GM21528 (cell line): ENCODE measurements around the gene RAB3C.

Source experiments
- ATAC-seq: cut with Tn5 transposase; IDR thresholded peaks from one replicate; pipeline ENCODE4 v1.9.1; 2021; ENCODE audit warnings: mild to moderate bottlenecking, moderate library complexity; ENCODE audit not compliant: unreplicated experiment, low FRiP score

Gene RAB3C

DNA sequence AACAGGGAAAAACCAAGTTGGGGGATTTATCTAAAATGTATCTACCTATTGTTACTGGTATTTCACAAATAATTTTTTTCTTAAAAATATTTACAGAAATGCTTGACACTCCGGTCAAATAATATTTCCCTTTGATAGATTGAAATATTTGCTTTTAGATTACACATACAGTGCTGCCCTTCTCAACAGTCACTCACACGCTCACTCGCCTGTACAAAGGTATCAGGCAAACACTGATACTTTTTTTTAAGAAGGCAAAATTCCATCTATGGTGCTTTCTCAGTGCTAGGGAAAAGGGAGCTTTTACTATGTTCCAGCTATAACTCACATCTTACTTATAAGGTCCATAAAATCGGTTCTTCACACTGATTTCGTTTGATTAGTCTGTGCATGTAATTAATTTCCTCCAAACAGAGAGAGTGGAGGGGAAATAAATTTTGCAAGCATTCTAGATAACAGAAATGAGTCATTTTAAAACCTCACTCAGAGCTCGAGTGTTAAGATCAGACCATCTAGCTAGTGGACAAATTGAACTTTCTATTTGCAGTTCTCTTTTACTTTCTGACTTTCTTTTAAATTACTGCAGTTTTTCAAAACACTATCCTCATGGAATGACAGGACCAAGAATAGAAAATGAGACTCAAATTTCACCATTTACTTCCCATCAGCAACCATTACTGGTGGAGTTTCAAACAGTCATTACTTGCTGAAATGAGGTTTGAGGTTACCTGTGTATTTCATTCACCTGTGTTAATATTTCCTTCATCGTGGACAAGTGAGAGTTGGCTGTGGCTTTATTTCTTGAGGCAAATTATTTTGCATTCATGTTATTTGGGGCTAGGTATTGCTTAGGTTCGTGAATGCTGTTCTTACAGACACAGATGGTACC lies 273.2 kb downstream of the RAB3C start:
- no peak for ATAC-seq

DNA sequence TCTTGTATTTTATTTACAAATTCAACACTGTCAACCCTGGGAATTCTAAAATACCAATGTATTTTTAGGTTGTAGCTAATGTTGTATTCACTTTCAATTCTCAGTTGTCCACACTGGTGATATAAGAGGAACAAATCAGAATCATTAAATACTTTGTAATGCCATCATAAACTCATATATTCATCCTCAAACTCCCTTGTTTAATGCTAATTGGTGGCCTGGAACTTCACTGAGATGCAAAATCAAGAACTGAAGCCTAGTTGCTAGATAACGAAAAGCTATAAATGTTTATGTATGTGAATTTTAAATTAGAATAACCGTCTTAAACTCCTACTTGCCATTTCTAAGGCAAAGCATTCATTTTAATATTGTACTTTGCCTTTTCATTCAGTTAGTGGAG lies 274.7 kb downstream of the RAB3C start:
- no peak for ATAC-seq

DNA sequence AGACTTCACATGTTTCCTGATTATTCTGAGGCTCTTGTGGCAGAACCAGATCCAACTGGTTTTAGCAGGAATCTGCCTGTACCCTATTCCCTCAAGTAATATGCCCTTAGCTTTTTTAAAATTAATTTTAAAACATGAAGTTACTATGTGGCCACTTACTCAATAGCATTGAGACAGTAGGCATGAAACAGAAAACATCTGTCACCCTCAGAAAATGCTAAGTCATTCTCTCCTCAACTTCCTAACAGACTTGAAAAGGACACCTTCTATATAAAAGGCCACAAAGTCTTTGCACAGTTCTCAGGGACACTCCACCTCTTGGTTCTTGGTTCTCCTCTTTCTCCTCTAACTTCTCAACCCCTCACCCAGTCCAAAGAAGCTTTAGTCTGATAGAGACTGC lies 277.8 kb downstream of the RAB3C start:
- no peak for ATAC-seq

DNA sequence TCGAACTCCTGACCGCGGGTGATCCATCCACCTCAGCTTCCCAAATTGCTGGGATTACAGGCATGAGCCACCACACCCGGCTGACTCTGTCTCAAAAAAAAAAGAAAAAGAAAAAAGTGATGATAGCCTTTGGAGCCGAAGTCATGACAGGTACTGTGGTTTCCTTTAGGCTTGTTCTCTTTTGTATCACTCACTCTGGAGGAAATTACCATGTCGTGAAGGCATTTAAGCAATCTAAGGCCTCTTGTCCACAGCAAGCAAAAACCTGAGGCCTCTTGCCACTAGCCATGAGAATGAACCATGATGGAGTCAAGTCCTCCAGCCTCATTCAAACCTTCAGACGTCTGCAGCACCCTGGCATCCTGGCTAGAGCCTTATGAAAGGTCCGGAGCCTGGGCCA lies 286.1 kb downstream of the RAB3C start:
- ATAC-seq = no peak

DNA sequence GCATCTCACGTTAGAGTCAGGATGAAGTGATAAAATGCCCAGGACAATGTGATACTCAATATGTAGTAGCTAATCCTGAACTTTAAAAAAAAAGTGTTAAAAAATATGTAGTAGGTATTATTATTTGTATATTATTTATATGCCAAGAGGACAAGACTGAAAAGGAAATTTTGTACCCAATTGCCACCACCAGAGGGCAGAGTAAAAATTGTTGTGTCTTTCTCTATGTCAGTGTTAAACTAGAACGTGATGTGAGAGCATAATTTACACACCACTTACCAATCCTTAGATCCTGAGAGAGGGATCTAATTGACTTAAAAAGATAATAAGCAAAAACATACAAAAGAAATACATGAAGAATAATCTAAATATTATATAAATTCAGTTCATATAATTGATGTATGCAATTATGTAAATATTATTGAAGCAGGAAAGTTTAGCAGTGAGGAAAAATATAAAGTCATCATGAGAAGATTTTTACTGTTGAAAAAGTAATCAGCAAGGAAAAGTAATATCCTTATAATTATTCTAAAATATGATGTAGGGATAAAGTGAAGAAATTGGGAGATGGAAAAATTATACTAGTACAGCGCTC lies 288.9 kb downstream of the RAB3C start:
- ATAC-seq = peak; percentile 55

DNA sequence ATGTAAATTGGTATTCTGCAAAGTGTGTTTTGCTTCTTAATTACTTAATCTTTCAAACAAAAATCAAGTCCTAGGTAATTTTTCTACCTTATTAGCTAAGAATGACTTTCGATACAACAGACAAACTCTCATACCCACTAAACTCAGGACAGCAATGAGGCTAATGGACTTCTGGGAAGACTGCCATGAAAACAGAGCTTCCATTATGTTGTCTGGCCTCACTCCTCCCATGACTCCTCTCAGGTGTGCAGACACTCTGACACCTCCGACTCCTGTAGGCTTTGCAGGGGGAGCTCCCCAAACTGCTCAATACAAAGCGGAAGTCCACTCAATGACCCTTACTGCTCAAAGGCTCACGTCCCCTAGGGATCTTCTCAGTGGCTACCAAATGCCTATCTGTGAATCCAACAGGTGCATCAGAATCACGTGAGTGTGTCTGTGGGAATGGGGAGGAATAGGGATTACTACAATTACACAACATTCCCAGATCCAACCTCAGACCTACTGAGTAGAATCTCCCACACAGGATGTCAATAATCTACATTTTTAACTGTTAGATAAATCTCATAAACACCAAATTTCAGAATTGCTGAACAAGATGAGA lies 289.9 kb downstream of the RAB3C start:
- no peak for ATAC-seq

DNA sequence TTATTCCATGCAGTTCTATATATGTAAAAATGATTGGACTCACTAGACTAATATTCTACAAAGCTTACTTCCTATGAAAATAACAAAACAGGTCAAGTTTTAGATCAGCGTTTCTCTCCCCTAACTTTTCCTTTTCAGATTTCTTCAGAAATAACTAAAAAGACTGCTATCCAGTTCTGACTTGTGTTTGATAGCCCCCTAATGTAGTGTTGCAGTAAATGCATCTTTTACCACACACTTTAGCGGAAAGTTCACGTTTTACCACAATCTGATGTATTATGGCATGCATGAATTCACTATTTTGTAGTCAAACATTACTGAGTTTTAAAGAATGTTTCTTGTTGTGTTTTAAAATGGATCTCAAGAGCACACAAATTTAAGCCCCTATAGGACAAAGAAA lies 292.7 kb downstream of the RAB3C start:
- ATAC-seq = no peak

DNA sequence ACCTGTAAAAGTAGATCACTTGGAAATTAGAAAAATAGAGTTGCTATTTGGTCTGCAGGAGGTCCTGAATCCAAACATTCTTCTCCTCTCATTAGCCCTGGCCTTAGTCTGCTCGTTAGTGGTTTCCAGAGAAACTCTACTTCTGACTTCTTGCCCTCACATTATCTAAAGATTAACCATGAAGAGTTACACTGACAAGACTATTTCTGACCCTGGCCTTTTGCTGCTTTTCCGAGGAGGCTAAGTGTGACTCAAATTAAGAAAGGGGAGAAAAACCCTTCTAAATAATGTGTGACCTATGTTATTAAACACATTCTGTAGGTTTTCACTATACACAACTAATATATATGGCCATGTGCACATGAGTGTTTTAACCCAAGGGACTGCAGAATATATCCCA lies 302.4 kb downstream of the RAB3C start:
- ATAC-seq = no peak

DNA sequence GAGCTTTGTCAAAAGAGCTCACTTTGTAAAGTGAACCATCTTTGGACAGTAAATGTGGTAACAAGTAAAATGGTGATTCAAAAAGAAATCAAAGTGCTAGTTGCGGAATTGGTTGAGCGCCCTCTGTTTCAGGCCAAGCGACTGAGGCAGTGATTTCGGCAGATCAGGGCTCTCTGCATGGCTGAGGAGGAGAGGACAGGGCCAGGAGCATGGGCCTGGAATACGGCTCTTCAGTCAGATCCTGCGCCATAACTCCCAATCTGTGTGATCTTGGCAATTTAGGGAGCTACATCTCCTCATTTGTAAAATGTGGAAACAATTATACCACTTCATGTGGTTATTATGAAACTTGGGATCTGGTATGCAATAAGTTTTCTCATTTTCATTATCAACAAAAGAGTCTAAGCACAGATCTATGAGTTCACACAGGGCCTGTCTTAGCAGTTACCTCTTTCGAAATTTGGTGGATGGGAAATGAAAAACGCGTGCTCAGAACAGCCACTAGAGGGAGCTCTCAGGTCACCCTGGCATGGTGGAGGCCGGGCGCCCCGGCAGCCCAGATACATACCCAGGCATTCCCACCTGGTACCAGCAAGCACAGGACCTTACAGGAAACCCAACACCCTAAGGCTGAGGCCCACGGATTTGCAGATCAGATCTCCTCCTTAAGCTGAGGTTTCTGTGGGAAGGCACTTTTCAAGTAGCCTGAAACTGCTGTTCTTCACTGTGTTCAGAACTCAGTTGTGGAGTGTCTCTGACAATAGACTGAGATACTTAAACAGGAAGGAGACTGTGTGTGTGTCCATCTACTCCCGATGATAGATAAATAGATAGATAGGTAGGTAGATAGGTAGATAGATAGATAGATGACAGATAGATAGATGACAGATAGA lies 303.7 kb downstream of the RAB3C start:
- peak; percentile 90 for ATAC-seq

DNA sequence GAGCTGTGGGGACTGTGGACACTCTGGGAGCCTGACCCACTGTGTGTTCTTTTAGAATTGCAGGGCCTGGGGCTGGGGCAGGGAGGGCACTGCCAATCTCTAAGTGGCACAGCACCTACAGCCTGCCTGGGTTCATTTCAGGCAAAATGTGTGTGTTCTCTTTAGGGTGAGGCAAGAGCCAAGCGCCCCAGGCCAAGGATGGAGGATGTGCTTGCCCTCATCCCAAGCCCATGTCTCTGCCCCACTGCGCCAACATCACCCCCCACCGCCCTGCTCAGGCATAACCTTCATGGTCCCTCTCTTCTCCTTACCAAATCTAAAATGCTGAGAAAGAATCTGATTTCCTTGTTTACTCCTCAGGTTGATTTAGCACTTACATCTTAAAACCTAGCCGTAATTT lies 304.4 kb downstream of the RAB3C start:
- ATAC-seq = no peak

DNA sequence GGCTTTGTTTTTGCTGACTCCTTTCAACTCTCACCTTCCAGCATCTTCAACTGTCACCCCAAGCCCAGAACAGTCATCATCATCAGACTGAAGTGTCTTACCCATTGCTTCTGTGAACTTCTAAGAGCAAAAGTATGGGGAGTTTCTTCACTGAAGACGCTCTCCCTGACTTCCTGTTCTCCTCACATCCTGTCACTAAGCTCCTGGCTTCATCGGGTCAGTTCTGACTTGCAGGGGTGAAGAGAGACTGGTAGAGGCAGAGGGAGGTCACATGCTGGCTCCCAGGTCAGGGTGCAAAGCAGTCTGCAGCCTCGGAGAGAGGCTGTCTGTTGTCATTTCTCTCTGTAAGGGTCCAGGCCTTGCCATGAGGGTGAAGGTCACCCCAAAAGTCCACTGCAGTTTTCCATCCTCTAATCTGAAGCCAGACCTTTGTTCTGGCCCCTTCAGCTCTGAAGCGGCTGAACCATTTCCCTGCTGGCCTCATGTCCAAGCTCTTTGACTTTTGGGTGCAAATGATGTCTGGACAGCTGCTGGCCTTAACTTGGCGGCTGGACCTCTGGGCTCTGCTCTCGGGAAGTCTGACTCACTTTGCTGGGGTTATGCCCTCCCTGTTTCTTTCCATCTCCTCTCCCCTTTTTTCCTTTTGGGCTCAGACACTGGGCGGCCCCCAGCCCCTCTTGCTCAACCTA lies 305.0 kb downstream of the RAB3C start:
- ATAC-seq = no peak

DNA sequence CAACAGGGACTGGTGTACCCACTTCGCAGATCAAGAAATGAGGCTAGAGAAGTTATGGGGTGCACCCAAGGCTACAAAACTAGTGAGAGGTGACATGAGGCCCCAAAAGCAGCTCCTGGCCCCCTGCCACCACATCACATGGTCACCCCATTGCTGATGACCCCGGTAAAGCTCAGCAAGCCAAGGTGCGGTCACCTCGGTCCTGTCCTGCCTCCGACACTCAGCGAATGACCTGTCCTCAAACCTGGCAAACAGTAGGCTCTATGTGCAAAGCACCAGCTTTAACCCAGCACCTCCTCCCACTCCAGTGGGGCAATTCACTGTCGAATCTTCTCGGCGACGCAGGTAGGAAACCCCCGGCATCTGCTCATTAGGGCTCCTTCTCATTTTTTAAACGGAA lies 307.4 kb downstream of the RAB3C start:
- ATAC-seq = no peak

DNA sequence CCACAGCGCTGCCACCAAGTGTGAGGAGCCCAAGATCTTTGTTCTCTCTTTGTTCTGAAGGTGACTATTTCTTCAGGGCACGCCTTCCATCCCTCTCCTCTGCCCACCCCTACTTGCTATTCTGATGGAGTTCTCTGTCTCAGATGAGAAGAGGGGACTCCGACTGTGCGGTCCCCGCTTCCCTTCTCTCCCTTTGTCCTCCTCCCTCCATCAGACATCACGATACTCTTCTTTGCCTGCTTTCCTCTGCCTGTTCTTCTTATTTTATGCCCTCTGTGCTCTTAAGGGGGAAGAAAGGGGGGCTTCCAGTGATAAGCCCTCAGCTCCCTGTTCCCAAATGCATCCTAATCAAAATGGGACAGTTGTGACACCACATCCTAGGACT lies 307.8 kb downstream of the RAB3C start:
- ATAC-seq = no peak

DNA sequence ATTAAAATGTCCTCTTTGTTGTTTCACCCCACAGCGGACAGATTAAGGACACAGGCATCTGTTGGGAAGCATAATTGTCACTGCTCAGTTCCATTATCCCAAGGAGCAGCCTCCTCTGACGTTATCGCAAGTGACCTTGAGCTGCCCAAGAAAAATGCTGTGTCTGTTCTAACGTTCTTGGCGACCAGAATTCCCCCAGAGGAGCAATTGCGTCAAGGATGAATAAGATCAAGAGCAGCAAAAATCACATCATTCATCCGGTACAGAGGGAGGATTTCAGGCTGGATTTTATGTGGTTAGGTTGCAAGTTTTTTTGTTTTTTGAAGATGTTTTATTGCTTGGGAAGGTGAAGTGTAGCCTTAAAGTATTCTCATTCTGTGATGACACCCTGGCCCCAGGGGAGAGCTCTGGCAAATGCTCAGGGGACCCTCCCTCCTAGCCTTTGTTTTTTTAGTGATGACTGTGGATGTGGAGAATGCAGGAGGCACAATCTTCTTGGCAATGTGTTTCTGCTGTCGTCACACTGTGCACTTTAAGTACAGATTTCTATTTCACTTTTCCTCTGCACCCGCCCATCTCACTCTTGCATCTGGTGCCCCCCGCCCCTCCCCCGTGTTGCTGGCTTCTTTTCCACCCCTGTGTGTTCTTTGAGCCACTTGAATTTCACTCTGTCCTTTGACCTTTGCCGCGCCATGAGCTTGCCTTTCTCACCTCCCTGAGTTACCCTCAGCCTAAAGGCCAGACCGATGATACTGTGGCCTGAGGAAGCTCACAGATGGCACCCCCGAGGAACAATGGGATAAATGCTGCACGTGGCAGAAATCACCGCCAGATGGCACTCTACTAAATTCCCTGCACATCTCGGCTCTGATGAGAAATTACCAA lies 308.5 kb downstream of the RAB3C start:
- no peak for ATAC-seq

DNA sequence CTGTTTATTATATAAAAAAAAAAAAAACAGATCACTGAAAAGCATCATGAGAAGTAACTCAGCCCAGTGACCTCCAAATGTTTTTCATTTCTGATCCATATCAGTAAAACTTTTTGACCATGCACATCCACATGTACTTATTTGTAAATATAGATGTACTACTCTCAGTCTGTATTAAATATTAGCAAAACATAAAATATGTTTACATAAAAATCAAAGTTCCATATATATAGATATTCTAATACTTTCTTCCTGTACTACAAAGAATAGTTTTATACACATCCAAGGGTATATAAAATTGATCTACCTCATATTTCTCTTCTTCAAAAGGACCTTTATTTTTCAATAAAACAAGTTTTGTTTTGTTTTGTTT lies 309.1 kb downstream of the RAB3C start:
- ATAC-seq = no peak

DNA sequence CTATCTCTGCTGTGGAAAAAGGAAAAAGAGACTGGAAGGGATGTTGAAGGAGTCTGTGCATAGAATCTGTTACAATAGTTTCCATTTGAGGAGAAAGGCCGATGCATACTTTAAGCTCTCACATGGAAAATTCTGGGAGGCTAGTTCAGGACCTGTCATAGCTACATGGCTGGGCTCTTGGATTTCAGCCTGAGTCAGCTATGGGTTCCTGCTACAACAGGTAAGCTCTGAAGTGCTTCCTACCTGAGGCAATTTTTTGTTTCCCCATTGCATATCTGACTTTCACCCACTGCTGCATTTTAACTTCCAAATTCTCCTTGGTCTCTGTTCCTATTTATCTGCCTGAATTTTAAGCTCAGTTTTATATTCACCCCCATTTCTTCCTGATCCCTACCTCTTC lies 310.7 kb downstream of the RAB3C start:
- no peak for ATAC-seq

DNA sequence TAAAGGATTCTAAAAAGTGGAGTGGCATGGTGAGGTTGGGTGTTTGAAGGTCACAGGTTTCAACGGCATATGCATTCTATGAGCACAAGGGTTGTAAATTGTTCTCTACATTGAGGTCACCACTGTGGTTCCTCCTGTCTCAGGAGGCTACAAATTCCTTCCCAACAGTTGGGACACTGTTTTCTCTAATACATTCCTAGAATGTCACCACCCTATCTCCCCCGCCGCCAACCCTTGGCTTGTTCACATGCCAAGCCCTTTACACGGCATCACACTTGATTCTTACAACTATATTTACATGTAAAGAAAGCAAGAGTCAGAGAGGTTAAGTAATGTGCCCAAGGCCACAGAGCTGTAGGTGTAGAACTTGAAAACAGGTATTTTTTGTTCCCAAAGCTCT lies 315.1 kb downstream of the RAB3C start:
- no peak for ATAC-seq

DNA sequence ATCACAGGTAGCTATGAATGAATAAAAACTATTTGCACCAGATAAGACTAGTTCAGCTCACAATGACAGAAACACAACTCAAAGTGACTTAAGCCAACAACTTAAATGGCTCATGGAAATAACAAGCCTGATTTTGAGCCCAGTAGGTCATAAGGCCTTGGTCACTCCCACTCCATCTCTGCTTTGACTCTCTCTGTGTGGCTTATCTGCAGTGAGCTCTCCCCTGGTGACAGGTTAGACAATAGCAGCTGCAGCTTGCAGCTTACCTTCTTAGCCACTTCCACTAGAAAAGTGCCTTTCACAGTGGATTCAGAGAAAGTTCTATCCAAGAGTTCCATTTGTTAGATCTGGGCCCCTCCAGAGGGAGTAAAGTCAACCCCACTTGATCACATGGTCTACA lies 315.7 kb downstream of the RAB3C start:
- ATAC-seq = no peak

DNA sequence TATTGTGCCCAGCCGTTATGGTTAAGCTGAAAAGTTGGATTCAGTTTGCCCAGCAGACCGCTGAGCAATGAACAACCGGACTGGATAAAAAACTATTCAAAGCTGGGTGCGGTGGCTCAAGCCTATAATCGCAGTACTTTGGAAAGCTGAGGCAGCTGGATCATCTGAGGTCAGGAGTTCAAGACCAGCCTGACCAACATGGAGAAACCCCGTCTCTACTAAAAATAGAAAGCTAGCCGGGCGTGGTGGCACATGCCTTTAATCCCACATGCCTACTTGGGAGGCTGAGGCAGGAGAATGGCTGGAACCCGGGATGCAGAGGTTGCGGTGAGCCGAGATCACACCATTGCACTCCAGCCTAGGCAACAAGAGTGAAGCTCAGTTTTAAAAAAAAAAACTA lies 318.4 kb downstream of the RAB3C start:
- ATAC-seq = no peak
